PC-9 (cell line): ENCODE measurements around the gene HNRNPCL4. TPM values are rescaled to one million over a fixed set of nuclear protein-coding genes. Genes with fewer than 3 reads are reported as not detected.

Source experiments
- total RNA-seq: library from RNA; stranded (reverse); gene quantifications from 2 replicates; pipeline ENCODE4 v1.2.3, GENCODE V29; 2021

The HNRNPCL4 gene
- total RNA-seq, 1 experiment from 2014 or later: not detected

Other genes starting within 250 kb of the HNRNPCL4 start
- not detected in 2 replicates for gene PRAMEF7, start 249.0 kb downstream of the HNRNPCL4 start, total RNA-seq
- gene PRAMEF6, start 218.1 kb downstream of the HNRNPCL4 start, total RNA-seq: not detected in 2 replicates
- not detected in 2 replicates for gene PRAMEF27, start 109.1 kb downstream of the HNRNPCL4 start, total RNA-seq
- not detected in 2 replicates for gene HNRNPCL3, start 104.9 kb downstream of the HNRNPCL4 start, total RNA-seq
- not detected in 2 replicates for gene PRAMEF25, start 94.9 kb downstream of the HNRNPCL4 start, total RNA-seq
- not detected in 2 replicates for gene HNRNPCL2, start 48.8 kb downstream of the HNRNPCL4 start, total RNA-seq
- not detected in 2 replicates for gene PRAMEF26, start 9.6 kb downstream of the HNRNPCL4 start, total RNA-seq
- not detected in 2 replicates for gene PRAMEF9, start 6.2 kb upstream of the HNRNPCL4 start, total RNA-seq
- gene PRAMEF13, start 35.8 kb upstream of the HNRNPCL4 start, total RNA-seq: not detected in 2 replicates
- gene PRAMEF18, start 60.5 kb upstream of the HNRNPCL4 start, total RNA-seq: not detected in 2 replicates
- gene PRAMEF5, start 88.6 kb upstream of the HNRNPCL4 start, total RNA-seq: not detected in 2 replicates
- not detected in 2 replicates for gene PRAMEF8, start 119.5 kb upstream of the HNRNPCL4 start, total RNA-seq
- not detected in 2 replicates for gene PRAMEF33, start 137.9 kb upstream of the HNRNPCL4 start, total RNA-seq
- not detected in 2 replicates for gene PRAMEF15, start 149.9 kb upstream of the HNRNPCL4 start, total RNA-seq
- gene PRAMEF14, start 181.5 kb upstream of the HNRNPCL4 start, total RNA-seq: not detected in 2 replicates
- gene PRAMEF19, start 206.3 kb upstream of the HNRNPCL4 start, total RNA-seq: not detected in 2 replicates
- not detected in 2 replicates for gene PRAMEF17, start 224.0 kb upstream of the HNRNPCL4 start, total RNA-seq
- gene PRAMEF20, start 244.8 kb upstream of the HNRNPCL4 start, total RNA-seq: not detected in 2 replicates